LHCN-M2 (cell line): ENCODE results near the gene PGS1. TPM values are rescaled to one million over a fixed set of nuclear protein-coding genes. Genes with fewer than 3 reads are reported as not detected.
"Not testable (repeated sequence)": the region's sequence is repeated elsewhere in the genome, so short reads cannot be mapped to it uniquely, and the experiment has no call there.

Experiments used
- DNase-seq: peaks from one replicate; pipeline ENCODE4 v3.0.0-alpha.2; 2012; ENCODE audit warnings: low read depth
- total RNA-seq: library from RNA; depleted of rRNA; stranded (reverse); fragments of >200 nt; gene quantifications from 2 replicates; pipeline ENCODE4 v1.2.3, GENCODE V29; 2014

PGS1 gene
- total RNA-seq, 1 experiment from 2014 or later, result 35.0 TPM

GRCh38 chr17:78442648-78443218 lies 64.3 kb downstream of the PGS1 start:
- DNase-seq, result peak; percentile 24

- no peak for DNase-seq
Measured at GRCh38 chr17:78444392-78444791, 65.9 kb downstream of the PGS1 start.

GRCh38 chr17:78446833-78447232 lies 68.4 kb downstream of the PGS1 start:
- no peak for DNase-seq

- no peak for DNase-seq
Measured at GRCh38 chr17:78448356-78448993, 70.0 kb downstream of the PGS1 start.

GRCh38 chr17:78449983-78450595 lies 71.6 kb downstream of the PGS1 start:
- DNase-seq, result no peak

- peak; percentile 75 for DNase-seq
Measured at GRCh38 chr17:78450696-78451345, 72.4 kb downstream of the PGS1 start.

- DNase-seq, result no peak
Measured at GRCh38 chr17:78451753-78452152, 73.3 kb downstream of the PGS1 start.

- no peak for DNase-seq
Measured at GRCh38 chr17:78454346-78454745, 75.9 kb downstream of the PGS1 start.

- no peak for DNase-seq
Measured at GRCh38 chr17:78458091-78458490, 79.6 kb downstream of the PGS1 start.

- DNase-seq, result no peak
Measured at GRCh38 chr17:78458736-78459335, 80.4 kb downstream of the PGS1 start.

- DNase-seq, result no peak
Measured at GRCh38 chr17:78459696-78460095, 81.2 kb downstream of the PGS1 start.

- no peak for DNase-seq
Measured at GRCh38 chr17:78460176-78460675, 81.8 kb downstream of the PGS1 start.

GRCh38 chr17:78460951-78461798 lies 82.7 kb downstream of the PGS1 start:
- no peak for DNase-seq

GRCh38 chr17:78461799-78462053 lies 83.3 kb downstream of the PGS1 start:
- no peak for DNase-seq

- DNase-seq, result no peak
Measured at GRCh38 chr17:78462148-78462547, 83.7 kb downstream of the PGS1 start.

- DNase-seq, result not testable (repeated sequence)
Measured at GRCh38 chr17:78466109-78466785, 87.8 kb downstream of the PGS1 start.

GRCh38 chr17:78466786-78467715 lies 88.6 kb downstream of the PGS1 start:
- DNase-seq, result no peak

- DNase-seq, result no peak
Measured at GRCh38 chr17:78468366-78468765, 89.9 kb downstream of the PGS1 start.

- DNase-seq, result no peak
Measured at GRCh38 chr17:78469443-78469842, 91.0 kb downstream of the PGS1 start.

- DNase-seq, result no peak
Measured at GRCh38 chr17:78471635-78472034, 93.2 kb downstream of the PGS1 start.
